ENCODE results near the gene C11orf16. TPM values are rescaled to one million over a fixed set of nuclear protein-coding genes. Genes with fewer than 3 reads are reported as not detected.
"Not testable (repeated sequence)": the region's sequence is repeated elsewhere in the genome, so short reads cannot be mapped to it uniquely, and the experiment has no call there.

The C11orf16 gene
- total RNA-seq, 1 experiment from 2014 or later: not detected

DNA sequence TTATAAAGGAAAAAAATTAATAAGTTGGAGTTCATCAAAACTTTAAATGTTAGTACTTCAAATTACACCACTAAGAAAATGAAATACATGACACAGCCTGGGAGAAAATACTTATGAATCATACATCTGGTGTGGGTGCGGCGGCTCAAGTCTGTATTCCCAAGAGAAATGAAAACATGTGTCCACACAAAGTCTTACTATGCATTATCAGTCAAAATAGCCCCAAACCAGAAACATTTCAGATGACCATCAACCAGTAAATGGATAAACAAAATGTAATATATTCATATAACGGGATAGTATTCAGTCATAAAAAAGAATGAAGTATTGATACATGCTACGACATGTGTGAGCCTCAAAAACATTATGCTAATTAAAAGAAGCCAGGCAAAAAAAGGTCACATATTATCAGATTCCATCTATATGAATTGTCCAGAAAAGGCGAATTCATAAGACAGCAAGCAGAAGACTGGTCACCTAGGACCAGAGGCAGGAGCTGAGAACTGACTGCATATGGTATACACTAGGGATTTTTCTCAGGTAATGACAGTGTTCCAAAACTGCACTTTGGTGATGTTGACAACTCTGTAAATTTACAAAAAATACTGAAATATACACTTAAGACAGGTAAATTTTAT lies 27.1 kb downstream of the C11orf16 start:
- CTCF ChIA-PET: no interaction called here
- no peaks in the 10 kb centered on the region for H3K27me3 Mint-ChIP-seq (ENCODE audit: insufficient read depth, unreplicated experiment)
- H3K36me3 Mint-ChIP-seq (ENCODE audit: insufficient read depth, unreplicated experiment): peaks cover 7% of the 10 kb centered on the region
- peak overlapping the region; percentile 79 for H3K27ac Mint-ChIP-seq (ENCODE audit: low read depth, unreplicated experiment)
- TSS peak; percentile 85 for BruUV-seq (replicated peaks)
- intact Hi-C loops (cut with micrococcal nuclease): loop anchor here (1.0 kb wide), 1 partner anchor 34 kb away; no protein-coding TSS in a partner anchor
- H3K9me3 Mint-ChIP-seq (ENCODE audit: unreplicated experiment): no peaks in the 10 kb centered on the region
- H3K4me3 Mint-ChIP-seq (ENCODE audit: unreplicated experiment): peak overlapping the region; percentile 15
- H3K4me1 Mint-ChIP-seq (ENCODE audit: insufficient read depth, unreplicated experiment): peaks cover 26% of the 10 kb centered on the region
- TF ChIP-seq, protein P1, sequence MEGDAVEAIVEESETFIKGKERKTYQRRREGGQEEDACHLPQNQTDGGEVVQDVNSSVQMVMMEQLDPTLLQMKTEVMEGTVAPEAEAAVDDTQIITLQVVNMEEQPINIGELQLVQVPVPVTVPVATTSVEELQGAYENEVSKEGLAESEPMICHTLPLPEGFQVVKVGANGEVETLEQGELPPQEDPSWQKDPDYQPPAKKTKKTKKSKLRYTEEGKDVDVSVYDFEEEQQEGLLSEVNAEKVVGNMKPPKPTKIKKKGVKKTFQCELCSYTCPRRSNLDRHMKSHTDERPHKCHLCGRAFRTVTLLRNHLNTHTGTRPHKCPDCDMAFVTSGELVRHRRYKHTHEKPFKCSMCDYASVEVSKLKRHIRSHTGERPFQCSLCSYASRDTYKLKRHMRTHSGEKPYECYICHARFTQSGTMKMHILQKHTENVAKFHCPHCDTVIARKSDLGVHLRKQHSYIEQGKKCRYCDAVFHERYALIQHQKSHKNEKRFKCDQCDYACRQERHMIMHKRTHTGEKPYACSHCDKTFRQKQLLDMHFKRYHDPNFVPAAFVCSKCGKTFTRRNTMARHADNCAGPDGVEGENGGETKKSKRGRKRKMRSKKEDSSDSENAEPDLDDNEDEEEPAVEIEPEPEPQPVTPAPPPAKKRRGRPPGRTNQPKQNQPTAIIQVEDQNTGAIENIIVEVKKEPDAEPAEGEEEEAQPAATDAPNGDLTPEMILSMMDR (IDR thresholded peaks at IDR 0.05; ENCODE audit: unreplicated experiment): no peak
- peak; percentile 83 for DNase-seq (ENCODE audit: unreplicated experiment)
- POLR2A ChIA-PET: interaction anchor here (0.8 to 2.4 kb wide), 8 partner anchors 35 to 233 kb away, joined by 3 to 14 read pairs (median 6); partner anchors contain the start of gene TMEM9B

DNA sequence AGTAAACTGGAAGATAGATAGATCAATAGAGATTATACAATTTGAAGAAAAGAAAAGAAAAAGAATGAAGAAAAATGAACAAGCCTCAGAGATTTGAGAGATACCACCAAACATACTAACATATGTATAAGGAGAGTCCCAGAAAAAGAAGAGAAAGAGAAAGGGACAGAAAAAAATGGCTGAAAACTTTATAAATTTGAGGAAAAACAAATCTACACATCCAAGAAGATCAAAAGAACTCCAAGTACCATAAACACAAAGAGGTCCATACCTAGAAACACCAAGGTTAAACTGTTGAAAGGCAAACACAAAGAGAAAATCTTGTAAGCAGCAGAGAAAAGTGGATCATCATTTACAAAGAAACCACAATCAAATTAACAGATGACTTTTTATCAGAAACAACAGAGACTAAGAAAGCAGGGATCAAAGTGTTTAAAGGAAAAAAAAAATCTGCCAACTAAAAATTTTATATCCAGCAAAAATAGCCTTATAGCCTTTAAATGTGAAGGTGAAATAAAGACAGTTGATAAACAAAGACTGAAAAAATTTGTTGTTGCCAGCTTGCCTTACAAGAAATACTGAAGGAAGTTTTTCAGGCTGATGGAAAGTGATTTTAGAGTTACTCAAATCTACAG lies 33.5 kb downstream of the C11orf16 start:
- Mint-ChIP-seq H3K4me3 (ENCODE audit: unreplicated experiment) (no peak overlapping the region), H3K36me3 (ENCODE audit: insufficient read depth, unreplicated experiment) (no peaks in the 10 kb centered on the region), H3K4me1 (ENCODE audit: insufficient read depth, unreplicated experiment) (no peaks in the 10 kb centered on the region), H3K9me3 (ENCODE audit: unreplicated experiment) (peaks cover 10% of the 10 kb centered on the region), H3K27ac (ENCODE audit: low read depth, unreplicated experiment) (no peak overlapping the region), H3K27me3 (ENCODE audit: insufficient read depth, unreplicated experiment) (no peaks in the 10 kb centered on the region)
- POLR2A ChIA-PET: no interaction called here
- BruUV-seq (replicated peaks): no TSS peak
- TF ChIP-seq, protein P1 (IDR thresholded peaks at IDR 0.05; ENCODE audit: unreplicated experiment): no peak
- intact Hi-C loops (cut with micrococcal nuclease): no loop called here
- no peak for DNase-seq (ENCODE audit: unreplicated experiment)
- CTCF ChIA-PET: no interaction called here

GRCh38 chr11:8891185-8891584 lies 41.6 kb downstream of the C11orf16 start:
- BruUV-seq (replicated peaks); intact Hi-C loops (cut with micrococcal nuclease); POLR2A ChIA-PET; H3K4me3 Mint-ChIP-seq (ENCODE audit: unreplicated experiment); DNase-seq (ENCODE audit: unreplicated experiment); CTCF ChIA-PET; H3K36me3 Mint-ChIP-seq (ENCODE audit: insufficient read depth, unreplicated experiment); H3K9me3 Mint-ChIP-seq (ENCODE audit: unreplicated experiment); H3K4me1 Mint-ChIP-seq (ENCODE audit: insufficient read depth, unreplicated experiment); H3K27ac Mint-ChIP-seq (ENCODE audit: low read depth, unreplicated experiment); H3K27me3 Mint-ChIP-seq (ENCODE audit: insufficient read depth, unreplicated experiment): not testable (repeated sequence)

DNA sequence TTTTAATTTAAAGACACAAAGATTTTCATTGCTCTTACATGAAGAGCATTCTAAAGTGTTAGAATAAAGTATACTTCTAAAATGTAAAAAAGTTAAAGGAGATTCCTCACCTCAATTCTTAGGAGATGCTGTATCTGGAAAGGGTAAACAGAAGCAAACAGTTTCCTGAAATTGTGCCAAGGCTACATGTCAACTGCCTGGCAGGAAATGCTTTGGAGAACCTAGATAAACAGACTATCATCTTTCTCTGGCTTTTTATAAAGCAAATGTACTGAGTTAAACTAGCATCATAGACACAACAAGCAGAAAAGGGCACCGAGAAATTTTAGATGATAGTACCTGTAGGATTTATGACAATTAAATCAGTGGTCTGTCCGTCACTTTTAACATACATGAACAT lies 46.4 kb downstream of the C11orf16 start:
- no peak overlapping the region for H3K4me3 Mint-ChIP-seq (ENCODE audit: unreplicated experiment)
- no peaks in the 10 kb centered on the region for H3K27me3 Mint-ChIP-seq (ENCODE audit: insufficient read depth, unreplicated experiment)
- DNase-seq (ENCODE audit: unreplicated experiment): no peak
- no TSS peak for BruUV-seq (replicated peaks)
- intact Hi-C loops (cut with micrococcal nuclease): no loop called here
- H3K4me1 Mint-ChIP-seq (ENCODE audit: insufficient read depth, unreplicated experiment): peaks cover 7% of the 10 kb centered on the region
- no peak overlapping the region for H3K27ac Mint-ChIP-seq (ENCODE audit: low read depth, unreplicated experiment)
- ChIA-PET POLR2A (no interaction called here), CTCF (no interaction called here)
- no peaks in the 10 kb centered on the region for H3K36me3 Mint-ChIP-seq (ENCODE audit: insufficient read depth, unreplicated experiment)
- H3K9me3 Mint-ChIP-seq (ENCODE audit: unreplicated experiment): no peaks in the 10 kb centered on the region
- TF ChIP-seq, protein P1 (IDR thresholded peaks at IDR 0.05; ENCODE audit: unreplicated experiment): no peak

GRCh38 chr11:8881585-8881984 lies 51.2 kb downstream of the C11orf16 start:
- H3K4me1 Mint-ChIP-seq (ENCODE audit: insufficient read depth, unreplicated experiment); H3K27ac Mint-ChIP-seq (ENCODE audit: low read depth, unreplicated experiment); H3K36me3 Mint-ChIP-seq (ENCODE audit: insufficient read depth, unreplicated experiment); H3K27me3 Mint-ChIP-seq (ENCODE audit: insufficient read depth, unreplicated experiment); BruUV-seq (replicated peaks); H3K9me3 Mint-ChIP-seq (ENCODE audit: unreplicated experiment); intact Hi-C loops (cut with micrococcal nuclease); DNase-seq (ENCODE audit: unreplicated experiment); H3K4me3 Mint-ChIP-seq (ENCODE audit: unreplicated experiment): not testable (repeated sequence)
- CTCF ChIA-PET: interaction anchor here (0.6 to 1.0 kb wide), 3 partner anchors 17 to 55 kb away, joined by 3 read pairs; no protein-coding TSS in a partner anchor
- POLR2A ChIA-PET: interaction anchor here (0.6 to 1.3 kb wide), 4 partner anchors 10 to 1861 kb away, joined by 3 to 5 read pairs (median 4); partner anchors contain the start of genes NLRP14 and ZNF214
